Nasal cavity respiratory epithelium epithelial cell of viscerocranial mucosa (primary cell): ENCODE data around the gene SLC35E4. TPM values are rescaled to one million over a fixed set of nuclear protein-coding genes. Genes with fewer than 3 reads are reported as not detected.

ENCODE experiments used
- total RNA-seq: library from RNA; depleted of rRNA; stranded (reverse); fragments of >200 nt; gene quantifications from 2 replicates; pipeline ENCODE4 v1.2.3, GENCODE V29; 2014

SLC35E4 gene
- total RNA-seq: 7.5 and 9.9 TPM in 2 replicates

GRCh38 chr22:30635273-30636225 lies at the start of gene SLC35E4:
Gene SLC35E4 (plus strand): TSS chr22:30635781. CDS start chr22:30636451, 670 bp downstream.

GRCh38 chr22:30591588-30592359 lies 43.8 kb upstream of the SLC35E4 start, which contains the start of gene PES1:
Gene PES1 (minus strand): TSS chr22:30591910. CDS start chr22:30591833, 77 bp downstream.

GRCh38 chr22:30606455-30607299 lies 28.9 kb upstream of the SLC35E4 start, which contains the start of gene TCN2:
Gene TCN2 (plus strand): TSS chr22:30607174. CDS start chr22:30607332, 158 bp downstream.

GRCh38 chr22:30667494-30668385 lies 32.2 kb downstream of the SLC35E4 start, which contains the start of gene DUSP18:
Gene DUSP18 (minus strand): TSS chr22:30667875. CDS start chr22:30664003, 3,872 bp downstream.

GRCh38 chr22:30694640-30695350 lies 59.2 kb downstream of the SLC35E4 start, which contains the start of gene OSBP2:
Gene OSBP2 (plus strand): TSS chr22:30694874. CDS start chr22:30694910, 36 bp downstream.

Other genes with a start within 250 kb of the SLC35E4 start
- gene RNF215, start 248.4 kb upstream of the SLC35E4 start, total RNA-seq: 9.2 and 14.9 TPM in 2 replicates
- gene SEC14L2, start 238.8 kb upstream of the SLC35E4 start, total RNA-seq: 17.4 and 67.0 TPM in 2 replicates
- gene MTFP1, start 210.0 kb upstream of the SLC35E4 start, total RNA-seq: 10.6 and 17.8 TPM in 2 replicates
- not detected in 2 replicates for gene SEC14L3, start 163.8 kb upstream of the SLC35E4 start, total RNA-seq
- gene SEC14L4, start 130.1 kb upstream of the SLC35E4 start, total RNA-seq: 0.36 TPM in 1 of 2 replicates, not detected in the other
- 0.14 TPM in 1 of 2 replicates, not detected in the other for gene SEC14L6, start 89.0 kb upstream of the SLC35E4 start, total RNA-seq
- gene GAL3ST1, start 61.1 kb upstream of the SLC35E4 start, total RNA-seq: 0.07 and 0.34 TPM in 2 replicates
- 92.6 and 95.3 TPM in 2 replicates for gene PES1, start 43.9 kb upstream of the SLC35E4 start, total RNA-seq
- gene TCN2, start 28.6 kb upstream of the SLC35E4 start, total RNA-seq: 1.0 and 3.3 TPM in 2 replicates
- gene DUSP18, start 32.1 kb downstream of the SLC35E4 start, total RNA-seq: 8.6 and 9.9 TPM in 2 replicates
- gene OSBP2, start 59.1 kb downstream of the SLC35E4 start, total RNA-seq: 4.3 and 73.1 TPM in 2 replicates